Neural cell (in vitro differentiated cells): ENCODE data around the gene ITPR3. TPM values are rescaled to one million over a fixed set of nuclear protein-coding genes. Genes with fewer than 3 reads are reported as not detected.

Experiments
- H2AFZ ChIP-seq: fragments of 200-600, 300-800 bp; sonication (generic), shearing (Covaris generic); 2 replicates; pipeline ENCODE4 v1.6.0; 2014; ENCODE audit warnings: low read depth, mild to moderate bottlenecking, antibody characterized with exemption, low read length, moderate library complexity
- H3F3A ChIP-seq: fragments of 200-600 bp; shearing (Covaris generic); 2 replicates; pipeline ENCODE4 v1.6.1; 2016; ENCODE audit warnings: mild to moderate bottlenecking, moderate library complexity, mixed read lengths, antibody characterized with exemption, low read length; ENCODE audit not compliant: insufficient read depth, poor library complexity, severe bottlenecking
- H3K27ac ChIP-seq: fragments of 200-600, 300-800 bp; sonication (generic), shearing (Covaris generic); 2 replicates; pipeline ENCODE4 v1.5.1; 2014; ENCODE audit warnings: mild to moderate bottlenecking, low read length, moderate library complexity
- H3K27me3 ChIP-seq: fragments of 300-800, 200-600 bp; sonication (generic), shearing (Covaris generic); 2 replicates; pipeline ENCODE4 v1.6.0; 2014; ENCODE audit warnings: mild to moderate bottlenecking, low read depth, low read length, moderate library complexity; ENCODE audit not compliant: insufficient read depth
- H3K36me3 ChIP-seq: fragments of 300-800, 200-600 bp; sonication (generic), shearing (Covaris generic); 2 replicates; pipeline ENCODE4 v1.5.1; 2014; ENCODE audit warnings: mild to moderate bottlenecking, antibody characterized with exemption, low read length, moderate library complexity; ENCODE audit not compliant: insufficient read depth
- H3K4me2 ChIP-seq: fragments of 300-800, 200-600 bp; sonication (generic), shearing (Covaris generic); 2 replicates; pipeline ENCODE4 v1.6.0; 2014; ENCODE audit warnings: mild to moderate bottlenecking, low read length
- H3K4me3 ChIP-seq: fragments of 300-800, 200-600 bp; sonication (generic), shearing (Covaris generic); 2 replicates; pipeline ENCODE4 v1.5.1; 2014; ENCODE audit warnings: mild to moderate bottlenecking, low read length, moderate library complexity
- H3K79me2 ChIP-seq: fragments of 200-600 bp; shearing (Covaris generic); replicated peaks from 2 replicates; pipeline ENCODE4 v1.6.0; 2014; ENCODE audit warnings: mild to moderate bottlenecking, low read length, moderate library complexity; ENCODE audit not compliant: insufficient read depth
- H3K9ac ChIP-seq: fragments of 300-800, 200-600 bp; sonication (generic), shearing (Covaris generic); 2 replicates; pipeline ENCODE4 v1.6.1; 2016; ENCODE audit warnings: mild to moderate bottlenecking, low read length, mixed read lengths
- H3K9me2 ChIP-seq: fragments of 200-600 bp; shearing (Covaris generic); 2 replicates; pipeline ENCODE4 v1.6.1; 2016; ENCODE audit warnings: mild to moderate bottlenecking, low read length, mixed read lengths; ENCODE audit not compliant: insufficient read depth
- H3K9me3 ChIP-seq: fragments of 200-600, 300-800 bp; sonication (generic), shearing (Covaris generic); 2 replicates; pipeline ENCODE4 v1.6.1; 2016; ENCODE audit warnings: mild to moderate bottlenecking, mixed run types, low read length, moderate library complexity, mixed read lengths
- H4K20me1 ChIP-seq: fragments of 200-600 bp; shearing (Covaris generic); 2 replicates; pipeline ENCODE4 v1.6.1; 2016; ENCODE audit warnings: mild to moderate bottlenecking, mixed run types; ENCODE audit not compliant: insufficient read depth
- CTCF ChIP-seq: fragments of 450-650 bp; IDR thresholded peaks from 2 replicates; pipeline ENCODE4 v1.5.1; 2014; ENCODE audit warnings: antibody characterized with exemption, mild to moderate bottlenecking, moderate library complexity; ENCODE audit not compliant: poor library complexity, severe bottlenecking
- EP300 ChIP-seq: fragments of 450-650 bp; conservative IDR thresholded peaks from 2 replicates; pipeline ENCODE4 v1.6.1; 2014; ENCODE audit warnings: antibody characterized with exemption, mild to moderate bottlenecking, moderate library complexity; ENCODE audit not compliant: poor library complexity, severe bottlenecking
- EZH2 ChIP-seq: fragments of 200-600, 300-800 bp; shearing (Covaris generic), sonication (generic); IDR thresholded peaks from 2 replicates; pipeline ENCODE4 v1.6.1; 2014; ENCODE audit warnings: antibody characterized with exemption, low read length, borderline replicate concordance, mild to moderate bottlenecking; ENCODE audit not compliant: insufficient read depth, poor library complexity, severe bottlenecking
- MXI1 ChIP-seq: fragments of 450-650 bp; conservative IDR thresholded peaks from 2 replicates; pipeline ENCODE4 v1.6.1; 2014; ENCODE audit warnings: antibody characterized with exemption, mild to moderate bottlenecking; ENCODE audit not compliant: poor library complexity, severe bottlenecking
- POLR2AphosphoS5 ChIP-seq: IDR thresholded peaks from 2 replicates; pipeline ENCODE4 v1.6.1; 2012
- RAD21 ChIP-seq: fragments of 450-650 bp; conservative IDR thresholded peaks from 2 replicates; pipeline ENCODE4 v1.6.1; 2014; ENCODE audit warnings: antibody characterized with exemption, mild to moderate bottlenecking, moderate library complexity
- REST ChIP-seq: IDR thresholded peaks from 2 replicates; pipeline ENCODE4 v1.6.1; 2012; ENCODE audit warnings: borderline replicate concordance
- SMC3 ChIP-seq: fragments of 450-650 bp; conservative IDR thresholded peaks from 2 replicates; pipeline ENCODE4 v1.6.1; 2014; ENCODE audit warnings: antibody characterized with exemption, mild to moderate bottlenecking, moderate library complexity; ENCODE audit not compliant: poor library complexity
- TAF1 ChIP-seq: IDR thresholded peaks from 2 replicates; pipeline ENCODE4 v1.6.1; 2012; ENCODE audit warnings: low read depth
- polyA plus RNA-seq: library from polyadenylated mRNA; depleted of rRNA; stranded (reverse); fragments of >200 nt; gene quantifications from 2 replicates; pipeline ENCODE4 v1.2.3, GENCODE V29; 2014

ITPR3 gene
- polyA plus RNA-seq, 1 donor from 2014 or later, result 0.11 TPM

GRCh38 chr6:33656844-33657243 lies 35.7 kb downstream of the ITPR3 start:
- H3K27me3 ChIP-seq, result no peaks in the 10 kb centered on the region
- H3K79me2 ChIP-seq, result no peaks in the 10 kb centered on the region
- no peak overlapping the region for H3K4me3 ChIP-seq
- H3K36me3 ChIP-seq, result no peaks in the 10 kb centered on the region
- no peak overlapping the region for H3K27ac ChIP-seq
- H3K9me3 ChIP-seq, result no peaks in the 10 kb centered on the region
- TF ChIP-seq MXI1, result no peak
- no peak for TF ChIP-seq EZH2
- TF ChIP-seq CTCF, result no peak
- no peak for TF ChIP-seq RAD21
- no peak for TF ChIP-seq EP300
- TF ChIP-seq TAF1, result no peak
- TF ChIP-seq POLR2AphosphoS5, result no peak
- no peak for TF ChIP-seq REST
- no peak for TF ChIP-seq SMC3
- no peaks in the 10 kb centered on the region for H3F3A ChIP-seq
- H4K20me1 ChIP-seq, result no peaks in the 10 kb centered on the region
- no peak overlapping the region for H3K9ac ChIP-seq
- H2AFZ ChIP-seq, result no peak overlapping the region
- H3K9me2 ChIP-seq, result no peaks in the 10 kb centered on the region
- H3K4me2 ChIP-seq, result no peak overlapping the region

- Histone ChIP-seq H3K4me3 (no peak overlapping the region), H3K27me3 (no peaks in the 10 kb centered on the region), H3K79me2 (no peaks in the 10 kb centered on the region), H2AFZ (no peak overlapping the region), H3K9me2 (no peaks in the 10 kb centered on the region), H4K20me1 (no peaks in the 10 kb centered on the region), H3K9ac (no peak overlapping the region), H3K9me3 (no peaks in the 10 kb centered on the region), H3F3A (no peaks in the 10 kb centered on the region), H3K4me2 (no peak overlapping the region), H3K36me3 (no peaks in the 10 kb centered on the region), H3K27ac (no peak overlapping the region)
- TF ChIP-seq POLR2AphosphoS5, result no peak
- no peak for TF ChIP-seq EP300
- TF ChIP-seq RAD21, result no peak
- TF ChIP-seq REST, result no peak
- TF ChIP-seq TAF1, result no peak
- no peak for TF ChIP-seq SMC3
- TF ChIP-seq CTCF, result no peak
- TF ChIP-seq MXI1, result no peak
- TF ChIP-seq EZH2, result no peak
Measured at GRCh38 chr6:33658982-33659689, 38.0 kb downstream of the ITPR3 start.
